Stimulated activated CD4-positive, alpha-beta T cell treated with anti-CD3 and anti-CD28 coated beads, Interleukin-15, amount 100 ng/mL, for 24 hours (primary cell): ENCODE data around the gene CPTP.
A peak's percentile ranks its signal among the peaks of the same experiment; 100 is the strongest.

Experiments used
- DNase-seq: peaks from one replicate; pipeline ENCODE4 v3.0.0-alpha.2; 2020

The CPTP gene

DNA sequence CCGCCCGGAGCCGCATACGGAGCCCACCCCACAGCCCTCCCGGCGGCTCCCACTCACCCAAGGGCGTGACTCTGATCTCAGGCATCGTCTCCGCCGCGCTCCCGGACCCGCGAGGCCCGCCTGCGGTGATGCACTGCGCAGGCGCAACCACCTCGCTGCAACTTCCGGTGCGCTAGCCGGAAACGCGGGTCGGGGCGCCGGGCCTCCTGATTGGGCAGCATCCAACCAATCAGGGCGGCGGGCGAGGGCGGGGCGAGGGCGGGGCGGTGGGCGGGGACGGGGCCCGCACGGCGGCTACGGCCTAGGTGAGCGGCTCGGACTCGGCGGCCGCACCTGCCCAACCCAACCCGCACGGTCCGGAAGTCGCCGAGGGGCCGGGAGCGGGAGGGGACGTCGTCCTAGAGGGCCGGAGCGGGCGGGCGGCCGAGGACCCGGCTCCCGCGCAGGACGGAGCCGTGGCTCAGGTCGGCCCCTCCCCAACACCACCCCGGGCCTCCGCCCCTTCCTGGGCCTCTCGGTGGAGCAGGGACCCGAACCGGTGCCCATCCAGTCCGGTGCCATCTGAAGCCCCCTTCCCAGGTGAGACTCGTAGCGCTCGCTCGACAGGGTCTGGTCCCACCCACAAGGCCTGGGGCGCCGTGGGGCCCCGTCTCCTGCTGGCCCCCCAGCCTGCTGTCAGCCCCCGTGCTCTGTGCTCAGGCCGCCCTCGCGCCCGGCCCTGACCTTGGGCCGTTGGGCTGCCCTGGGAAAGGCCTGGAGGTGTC, at the start of gene CPTP, which contains the start of gene INTS11:
Gene CPTP (plus strand): TSS at position 279 of the 764 bp plus-strand sequence. CDS start 2,109 bp downstream, outside the sequence.
Gene INTS11 (minus strand): TSS at position 137 of the 764 bp plus-strand sequence. CDS start 52 bp downstream, at position 85.
- peak; percentile 97 for DNase-seq

DNA sequence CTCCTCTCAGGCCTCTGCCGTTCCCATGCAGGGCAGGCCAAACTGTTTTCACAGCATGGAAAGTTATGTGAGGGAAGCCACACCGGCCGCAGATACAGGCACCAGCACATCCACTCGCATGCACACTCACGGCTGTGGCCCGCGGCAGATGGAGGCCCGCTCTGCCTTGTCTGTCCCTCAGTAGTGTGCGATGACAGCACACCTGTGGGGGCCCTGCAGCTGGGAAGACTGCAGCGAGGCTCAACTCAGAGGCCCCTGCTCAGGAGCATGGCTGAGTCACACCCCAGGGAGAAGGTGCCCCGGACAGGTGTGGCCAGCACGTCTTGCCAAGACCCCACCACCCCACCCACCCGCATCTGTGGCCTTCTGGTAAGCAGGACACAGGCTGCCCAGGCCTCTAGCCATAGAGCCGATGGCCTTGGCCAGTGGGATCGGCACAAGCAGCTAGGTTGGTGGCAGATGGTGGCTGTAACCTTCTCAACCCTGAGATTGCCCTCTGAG, 49.6 kb upstream of the CPTP start:
- no peak for DNase-seq

DNA sequence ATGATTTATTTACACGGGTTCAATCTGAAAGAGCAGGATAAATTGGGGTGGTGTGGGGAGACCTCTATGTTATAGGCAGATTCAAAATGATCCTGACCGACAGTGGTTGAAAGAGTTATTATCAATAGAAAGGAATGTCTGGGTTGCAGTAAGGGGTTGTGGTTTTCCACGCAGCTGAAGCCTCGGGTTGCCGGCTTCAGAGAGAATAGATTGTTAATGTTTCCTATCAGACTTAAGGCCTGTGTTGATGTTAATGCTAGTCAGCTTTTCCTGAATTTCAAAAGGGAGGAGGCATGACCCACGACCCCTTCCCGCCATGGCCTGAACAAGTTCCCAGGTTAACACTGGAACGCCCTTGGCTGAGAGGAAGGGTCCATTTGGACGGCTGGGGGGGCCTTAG, 48.8 kb upstream of the CPTP start:
- no peak for DNase-seq

DNA sequence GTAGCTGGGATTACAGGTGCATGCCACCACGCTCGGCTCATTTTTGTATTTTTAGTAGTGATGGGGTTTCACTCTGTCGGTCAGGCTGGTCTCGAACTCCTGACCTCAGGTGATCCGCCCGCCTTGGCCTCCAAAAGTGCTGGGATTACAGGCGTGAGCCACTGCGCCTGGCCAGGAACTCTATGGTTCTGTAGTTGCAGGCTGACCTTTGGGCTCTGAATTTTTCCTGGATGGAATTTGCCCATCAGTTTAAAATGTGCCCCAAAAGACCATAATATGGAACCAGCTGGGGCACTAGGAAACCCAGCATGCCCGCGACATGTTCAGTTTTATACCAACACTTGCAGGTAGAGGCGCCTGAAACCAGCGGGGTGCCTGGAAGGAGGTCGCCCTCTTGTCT, 46.0 kb upstream of the CPTP start:
- no peak for DNase-seq

DNA sequence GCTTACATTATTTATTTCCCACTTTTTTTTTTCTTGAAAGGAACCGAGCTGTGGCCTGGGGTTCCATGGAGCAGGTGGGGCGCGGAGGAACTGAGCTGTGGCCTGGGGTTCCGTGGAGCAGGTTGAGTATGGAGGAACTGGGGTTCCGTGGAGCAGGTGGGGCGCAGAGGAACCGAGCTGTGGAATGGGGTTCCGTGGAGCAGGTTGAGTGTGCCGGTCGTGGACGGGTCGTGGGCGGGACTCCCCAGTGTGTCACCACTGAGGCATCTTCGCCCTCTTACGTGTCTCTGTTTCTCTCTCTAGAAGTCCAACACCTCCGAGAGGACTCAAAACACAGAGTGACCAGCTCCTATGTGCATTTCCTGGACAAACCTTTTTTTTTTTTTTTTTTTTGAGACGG, 45.6 kb upstream of the CPTP start:
- DNase-seq, result no peak

DNA sequence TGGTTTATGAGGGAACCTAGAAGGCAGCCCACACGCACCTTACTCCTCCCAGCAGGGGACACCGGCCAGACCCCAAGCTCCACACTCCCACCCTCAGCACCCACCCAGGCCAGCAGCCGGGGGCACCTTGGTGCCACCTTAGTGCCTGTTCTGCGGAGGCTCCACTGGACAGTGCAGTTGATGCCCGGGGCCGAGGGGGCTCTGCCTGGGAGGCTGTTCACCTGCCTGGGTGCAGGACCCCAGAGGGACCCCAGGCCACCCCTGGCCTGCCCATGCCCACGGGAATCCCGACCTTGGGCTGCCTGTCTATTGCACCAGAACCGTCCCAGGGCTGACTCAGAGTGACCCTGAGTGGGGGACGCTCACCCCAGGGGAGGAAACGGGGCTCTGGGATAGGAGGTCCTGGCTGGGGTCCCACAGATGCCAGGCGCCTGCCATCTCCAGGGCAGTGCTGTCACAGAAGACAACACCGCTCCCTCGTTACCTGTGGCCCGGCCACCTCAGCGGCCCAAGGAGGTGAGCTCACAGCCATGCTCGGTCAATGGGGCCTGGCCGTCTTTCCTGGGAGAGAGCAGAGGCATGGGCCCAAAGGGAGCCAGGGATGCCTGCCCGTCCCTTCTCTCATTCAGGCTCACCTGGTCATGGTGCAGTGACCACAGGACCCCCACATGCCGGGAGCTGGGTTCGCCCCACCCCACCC, 43.7 kb upstream of the CPTP start:
- no peak for DNase-seq

DNA sequence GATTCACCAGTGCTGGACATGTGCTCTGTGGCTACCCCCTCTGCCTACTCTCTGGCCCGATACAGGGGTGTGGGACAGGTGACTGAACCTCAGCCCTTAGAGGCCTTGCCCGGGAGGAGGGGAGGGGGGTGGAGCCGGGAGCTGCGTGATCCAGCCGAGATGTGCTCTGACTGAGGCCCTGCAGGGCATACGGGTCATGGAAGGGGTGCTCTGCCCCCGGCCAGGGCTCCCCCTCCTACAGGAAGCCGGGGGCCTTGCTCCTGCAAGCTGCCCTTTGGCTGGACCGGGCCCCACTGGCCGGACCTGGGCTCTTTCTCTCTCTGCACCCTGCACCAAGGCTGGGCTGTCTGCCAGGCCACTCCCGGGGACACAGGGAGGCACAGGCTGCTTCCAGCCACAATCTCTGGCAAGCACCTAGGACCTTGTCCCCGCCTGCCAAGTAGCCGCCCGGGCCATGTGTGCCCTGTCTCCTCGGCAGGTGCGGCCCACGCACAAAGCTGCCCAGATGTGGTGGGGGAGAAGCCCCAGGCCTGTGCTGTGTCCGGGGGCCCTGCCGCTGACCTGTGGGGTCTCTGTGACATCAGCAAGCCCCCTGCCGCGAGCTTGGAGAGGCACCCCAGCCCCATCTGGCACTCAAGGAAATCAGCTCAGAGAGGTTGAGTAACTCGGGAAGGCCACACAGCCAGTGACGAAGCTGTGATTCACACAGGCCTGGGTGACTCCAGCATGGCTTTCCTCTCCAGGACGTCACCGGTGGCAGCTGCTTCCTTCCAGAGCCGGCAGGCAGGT, 42.9 kb upstream of the CPTP start:
- DNase-seq, result peak; percentile 46

DNA sequence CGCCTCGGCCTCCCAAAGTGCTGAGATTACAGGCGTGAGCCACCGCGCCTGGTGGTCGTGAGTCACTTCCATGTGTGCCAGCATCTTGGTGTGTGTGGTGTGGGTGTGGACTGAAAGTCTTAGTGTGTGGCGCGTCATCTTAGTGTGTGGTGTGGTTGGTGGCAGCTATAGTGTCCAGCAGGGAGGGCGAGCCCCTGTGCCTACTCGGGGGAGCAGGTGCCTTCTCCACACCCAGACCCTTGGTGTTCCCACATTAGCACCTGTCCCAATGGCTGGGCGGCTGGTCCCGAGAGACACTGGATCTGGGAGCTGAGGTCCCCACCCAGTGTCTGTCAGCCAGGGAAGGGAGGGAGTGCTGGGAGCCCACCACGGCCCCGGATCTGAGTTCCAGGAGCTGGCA, 41.6 kb upstream of the CPTP start:
- DNase-seq, result peak; percentile 51

DNA sequence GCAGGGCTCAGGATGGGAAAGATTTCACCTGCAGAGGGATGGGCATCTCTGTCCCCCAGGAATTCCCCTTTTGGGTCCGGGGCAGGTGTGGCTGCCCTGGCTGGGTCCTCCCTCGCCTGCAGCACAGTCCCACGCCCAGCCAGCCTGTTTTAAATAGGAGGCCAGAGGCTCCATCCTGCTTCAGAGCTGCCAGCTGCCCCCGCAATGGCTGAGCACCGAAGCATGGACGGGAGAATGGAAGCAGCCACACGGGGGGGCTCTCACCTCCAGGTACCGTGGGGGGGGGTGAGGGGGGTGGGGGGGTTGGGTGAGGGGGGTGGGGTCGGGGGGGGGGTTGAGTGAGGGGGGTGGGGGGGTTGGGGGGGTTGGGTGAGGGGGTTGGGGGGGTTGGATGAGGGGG, 40.8 kb upstream of the CPTP start:
- no peak for DNase-seq

DNA sequence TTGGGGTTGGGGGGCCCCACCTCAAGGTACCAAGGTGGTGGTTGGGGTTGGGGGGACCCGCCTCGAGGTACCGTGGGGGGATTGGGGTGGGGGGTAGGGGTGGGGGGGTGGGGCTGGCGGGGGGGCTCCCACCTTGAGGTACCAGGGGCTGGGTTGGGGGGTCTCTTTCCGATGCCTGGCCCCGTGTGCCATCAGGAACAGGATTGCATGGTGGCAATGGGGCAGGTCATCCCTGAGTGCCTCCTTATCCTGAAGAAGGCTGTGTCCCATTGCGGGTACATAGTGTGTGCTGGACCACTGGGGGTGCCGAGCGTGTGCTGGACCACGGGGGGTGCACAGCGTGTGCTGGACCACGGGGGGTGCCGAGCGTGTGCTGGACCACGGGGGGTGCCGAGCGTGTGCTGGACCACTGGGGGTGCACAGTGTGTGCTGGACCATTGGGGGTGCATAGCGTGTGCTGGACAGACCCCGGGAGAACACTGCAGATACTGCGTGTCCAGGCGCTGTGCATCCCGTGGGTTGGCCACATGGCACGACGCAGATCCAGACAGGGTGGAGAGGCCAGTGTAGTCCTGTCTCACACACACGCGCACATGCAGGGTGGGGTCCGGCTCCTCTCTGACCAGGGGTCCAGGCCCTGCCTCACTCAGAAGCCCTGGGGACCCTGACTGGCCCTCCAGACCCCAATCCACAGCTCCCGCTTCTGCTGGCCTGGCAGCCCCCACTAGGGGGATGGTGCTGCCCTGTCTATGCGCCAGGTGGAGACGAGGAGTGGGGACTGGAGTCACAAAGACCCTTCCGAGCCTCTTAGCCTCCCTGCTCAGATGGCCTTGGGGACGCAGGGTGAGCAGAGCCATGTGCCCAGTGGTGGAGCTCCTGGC, 40.1 kb upstream of the CPTP start:
- no peak for DNase-seq

DNA sequence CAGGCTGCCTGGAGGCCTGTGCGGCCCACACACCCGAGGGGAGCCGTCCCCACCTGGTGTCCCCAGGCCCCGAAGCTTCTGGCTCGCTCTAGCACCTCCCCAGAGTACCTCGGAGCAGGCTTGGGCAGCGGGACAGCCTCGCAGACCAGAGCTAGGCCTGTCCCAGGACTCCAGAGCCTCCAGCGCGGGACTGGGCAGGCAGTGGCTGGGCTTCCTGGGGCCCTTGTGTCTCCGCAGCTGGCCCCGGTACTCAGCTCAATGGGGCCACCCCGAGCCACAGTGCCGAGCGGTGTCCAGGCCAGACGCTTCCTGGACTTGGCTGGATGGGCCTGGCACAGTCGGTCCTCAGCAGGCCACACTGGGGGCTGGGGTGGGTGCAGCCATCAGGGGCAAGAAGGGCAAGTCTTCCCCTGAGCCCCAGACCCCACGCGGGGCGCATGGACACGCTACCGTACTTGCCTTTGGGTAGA, 39.5 kb upstream of the CPTP start:
- DNase-seq, result no peak

DNA sequence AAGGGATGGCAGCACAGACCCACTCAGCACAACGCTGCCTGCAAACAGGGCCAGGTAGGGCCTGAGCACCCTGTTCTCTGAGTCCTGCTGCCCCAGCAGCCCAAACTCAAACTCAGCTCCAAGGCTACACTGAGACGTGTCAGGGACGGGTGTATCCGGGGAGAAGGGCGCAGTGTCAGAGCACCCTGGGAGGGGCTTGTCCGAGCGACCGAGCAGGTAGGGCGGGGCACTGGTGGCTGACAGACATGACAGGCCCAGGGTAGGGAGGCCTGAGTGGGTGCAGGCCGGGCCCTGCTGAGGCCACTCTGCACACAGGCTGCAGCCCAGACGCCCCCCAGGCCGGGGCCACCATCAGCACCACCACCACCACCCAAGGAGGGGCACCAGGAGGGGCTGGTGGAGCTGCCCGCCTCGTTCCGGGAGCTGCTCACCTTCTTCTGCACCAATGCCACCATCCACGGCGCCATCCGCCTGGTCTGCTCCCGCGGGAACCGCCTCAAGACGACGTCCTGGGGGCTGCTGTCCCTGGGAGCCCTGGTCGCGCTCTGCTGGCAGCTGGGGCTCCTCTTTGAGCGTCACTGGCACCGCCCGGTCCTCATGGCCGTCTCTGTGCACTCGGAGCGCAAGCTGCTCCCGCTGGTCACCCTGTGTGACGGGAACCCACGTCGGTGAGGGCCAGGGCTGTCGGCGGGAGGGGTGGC, 38.8 kb upstream of the CPTP start:
- no peak for DNase-seq

DNA sequence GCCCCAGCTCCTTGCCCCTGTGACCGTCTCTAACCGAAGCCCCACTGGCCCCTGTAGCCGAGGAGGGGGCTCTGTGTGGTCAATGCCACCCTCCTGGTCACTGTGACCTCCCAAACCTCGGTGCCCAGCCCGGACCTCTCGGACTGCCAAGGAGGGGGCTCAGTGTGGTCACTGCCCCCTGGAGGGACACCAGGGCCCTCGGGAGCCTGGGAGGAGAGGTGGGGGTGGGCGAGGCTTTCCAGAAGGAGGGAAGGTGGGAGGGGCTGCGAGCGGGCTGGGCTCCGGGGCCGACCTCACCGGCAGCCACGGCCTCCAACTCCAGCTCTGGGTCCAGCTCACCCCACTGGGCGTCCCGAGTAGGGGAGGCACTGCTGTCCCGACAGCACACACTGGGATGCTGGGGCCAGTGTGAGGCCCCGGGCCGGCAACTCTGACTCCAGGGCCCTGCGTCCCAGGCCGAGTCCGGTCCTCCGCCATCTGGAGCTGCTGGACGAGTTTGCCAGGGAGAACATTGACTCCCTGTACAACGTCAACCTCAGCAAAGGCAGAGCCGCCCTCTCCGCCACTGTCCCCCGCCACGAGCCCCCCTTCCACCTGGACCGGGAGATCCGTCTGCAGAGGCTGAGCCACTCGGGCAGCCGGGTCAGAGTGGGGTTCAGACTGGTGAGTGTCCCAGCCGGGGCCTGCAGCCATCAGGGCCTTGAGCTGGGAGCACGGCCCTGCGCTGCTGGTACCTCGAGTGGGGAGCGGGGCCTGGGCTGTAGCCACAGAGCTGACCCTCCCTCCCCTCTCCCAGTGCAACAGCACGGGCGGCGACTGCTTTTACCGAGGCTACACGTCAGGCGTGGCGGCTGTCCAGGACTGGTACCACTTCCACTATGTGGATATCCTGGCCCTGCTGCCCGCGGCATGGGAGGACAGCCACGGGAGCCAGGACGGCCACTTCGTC, 38.0 kb upstream of the CPTP start:
- DNase-seq, result no peak

DNA sequence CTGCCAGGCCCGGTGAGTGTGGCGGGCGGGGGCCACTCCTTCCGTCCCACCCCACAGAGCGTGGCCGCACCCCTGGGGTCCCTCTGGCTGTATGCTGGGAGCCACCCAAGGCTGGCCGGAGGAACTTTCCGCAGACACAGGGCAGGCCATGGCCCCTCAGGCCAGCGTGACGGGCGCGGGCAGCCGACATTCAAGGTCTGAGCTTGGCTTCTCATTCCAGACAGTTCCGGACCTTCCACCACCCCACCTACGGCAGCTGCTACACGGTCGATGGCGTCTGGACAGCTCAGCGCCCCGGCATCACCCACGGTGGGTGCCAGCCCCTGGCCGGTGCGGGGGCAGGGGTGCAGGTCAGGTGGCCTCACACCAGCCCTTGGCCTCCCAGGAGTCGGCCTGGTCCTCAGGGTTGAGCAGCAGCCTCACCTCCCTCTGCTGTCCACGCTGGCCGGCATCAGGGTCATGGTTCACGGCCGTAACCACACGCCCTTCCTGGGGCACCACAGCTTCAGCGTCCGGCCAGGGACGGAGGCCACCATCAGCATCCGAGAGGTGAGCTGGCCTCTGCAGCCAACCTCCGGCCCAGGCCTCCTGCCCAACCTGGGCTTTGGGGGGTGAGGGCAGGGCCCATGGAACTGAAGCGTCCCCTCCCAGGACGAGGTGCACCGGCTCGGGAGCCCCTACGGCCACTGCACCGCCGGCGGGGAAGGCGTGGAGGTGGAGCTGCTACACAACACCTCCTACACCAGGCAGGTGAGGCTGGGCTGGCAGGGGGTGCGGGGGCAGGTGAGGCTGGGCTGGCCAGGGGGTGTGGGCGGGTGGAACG, 37.1 kb upstream of the CPTP start:
- no peak for DNase-seq

DNA sequence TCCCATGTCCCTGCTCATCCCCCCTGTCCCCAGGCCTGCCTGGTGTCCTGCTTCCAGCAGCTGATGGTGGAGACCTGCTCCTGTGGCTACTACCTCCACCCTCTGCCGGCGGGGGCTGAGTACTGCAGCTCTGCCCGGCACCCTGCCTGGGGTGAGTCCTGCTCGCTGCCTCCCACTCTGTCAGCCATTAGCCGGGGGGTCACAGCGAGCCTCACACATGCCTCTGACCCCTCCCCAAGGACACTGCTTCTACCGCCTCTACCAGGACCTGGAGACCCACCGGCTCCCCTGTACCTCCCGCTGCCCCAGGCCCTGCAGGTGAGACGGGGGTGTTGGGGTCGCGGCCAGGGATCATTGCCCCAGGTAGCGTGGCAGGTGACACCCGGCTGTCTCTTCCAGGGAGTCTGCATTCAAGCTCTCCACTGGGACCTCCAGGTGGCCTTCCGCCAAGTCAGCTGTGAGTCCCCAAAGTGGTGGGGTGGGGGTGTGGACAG, 34.3 kb upstream of the CPTP start:
- peak; percentile 76 for DNase-seq

DNA sequence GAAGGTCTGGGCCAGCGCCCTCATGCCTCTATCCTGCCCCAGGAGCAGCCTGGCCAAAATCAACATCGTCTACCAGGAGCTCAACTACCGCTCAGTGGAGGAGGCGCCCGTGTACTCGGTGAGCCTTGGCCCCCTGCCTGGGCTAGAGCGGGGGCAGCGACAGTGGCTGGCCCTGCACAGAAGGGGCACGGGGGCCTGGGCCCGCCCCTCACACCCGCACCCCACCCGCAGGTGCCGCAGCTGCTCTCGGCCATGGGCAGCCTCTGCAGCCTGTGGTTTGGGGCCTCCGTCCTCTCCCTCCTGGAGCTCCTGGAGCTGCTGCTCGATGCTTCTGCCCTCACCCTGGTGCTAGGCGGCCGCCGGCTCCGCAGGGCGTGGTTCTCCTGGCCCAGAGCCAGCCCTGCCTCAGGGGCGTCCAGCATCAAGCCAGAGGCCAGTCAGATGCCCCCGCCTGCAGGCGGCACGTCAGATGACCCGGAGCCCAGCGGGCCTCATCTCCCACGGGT, 33.5 kb upstream of the CPTP start:
- DNase-seq, result no peak

DNA sequence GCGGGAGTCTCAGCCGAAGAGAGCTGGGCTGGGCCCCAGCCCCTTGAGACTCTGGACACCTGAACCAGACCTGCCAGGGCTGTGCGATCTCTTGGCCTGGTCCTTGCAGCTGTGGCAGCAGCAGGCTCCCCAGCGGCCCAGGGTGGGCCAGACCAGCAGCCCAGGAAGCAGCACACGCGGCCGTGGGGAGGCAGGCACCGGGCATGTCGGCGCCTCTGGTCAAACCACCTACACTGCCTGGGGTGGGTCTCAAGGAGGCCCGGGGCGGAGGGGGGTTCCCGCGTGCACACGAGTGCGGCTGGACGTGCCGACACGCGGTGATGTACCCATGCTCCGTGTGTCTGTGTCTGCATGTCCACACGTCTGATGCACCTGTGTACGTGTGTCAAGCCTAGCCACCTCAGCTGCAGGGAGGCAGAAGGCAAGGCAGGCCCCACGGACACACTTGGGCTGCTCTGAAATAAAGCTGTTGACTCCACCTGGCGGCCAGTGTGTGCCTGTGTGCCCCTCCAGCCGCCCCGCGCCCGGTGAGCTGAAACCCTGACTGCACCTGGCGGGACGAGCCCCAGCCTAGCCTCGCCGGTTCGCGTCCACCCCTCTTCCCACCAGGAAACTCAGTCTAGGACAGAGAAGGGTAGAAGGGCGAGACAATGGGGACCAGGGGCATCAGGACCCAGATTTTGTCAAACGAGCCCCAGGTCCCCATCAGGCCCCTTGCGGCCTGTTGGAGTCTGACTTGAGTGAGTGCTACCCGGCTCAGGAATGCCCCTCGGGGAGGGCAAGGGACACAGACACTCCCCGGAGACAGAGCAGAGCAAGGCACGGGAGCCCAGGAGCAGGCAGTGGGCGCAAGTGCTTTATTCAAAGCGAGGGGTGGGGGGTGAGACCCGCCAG, 32.8 kb upstream of the CPTP start:
- DNase-seq, result peak; percentile 75

DNA sequence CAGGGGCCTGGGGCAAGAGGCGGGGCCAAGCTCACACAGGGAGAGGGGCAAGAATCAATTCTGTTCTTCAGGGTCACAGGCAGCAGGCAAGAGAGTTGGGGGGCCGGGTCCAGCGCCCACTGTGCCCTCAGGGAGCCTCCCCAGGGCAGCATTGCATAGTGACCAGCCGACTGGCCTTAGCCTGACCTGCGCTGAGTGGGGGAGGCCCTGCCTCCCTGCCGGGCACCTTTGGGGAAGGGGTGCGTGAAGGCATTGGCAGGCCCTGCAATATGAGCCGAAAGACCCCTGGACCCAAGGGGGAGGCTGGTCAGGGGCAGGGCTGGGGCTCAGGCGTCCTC, 32.2 kb upstream of the CPTP start:
- DNase-seq, result no peak
